SH-SY5Y (cell line): ENCODE results near the gene ZNF469.

Experiments used
- GATA2 ChIP-seq: IDR thresholded peaks from 2 replicates; pipeline ENCODE4 v1.6.1; 2011; ENCODE audit warnings: mild to moderate bottlenecking, low read depth, low read length
- GATA3 ChIP-seq: IDR thresholded peaks from 2 replicates; pipeline ENCODE4 v1.6.1; 2011; ENCODE audit warnings: low read depth, mild to moderate bottlenecking, low read length, moderate library complexity

The ZNF469 gene

GRCh38 chr16:88385831-88386815, 3.4 kb downstream of the ZNF469 start:
- no peak for TF ChIP-seq GATA3
- TF ChIP-seq GATA2: no peak

GRCh38 chr16:88387180-88387765, 4.5 kb downstream of the ZNF469 start:
- TF ChIP-seq GATA2 (no peak), GATA3 (no peak)

DNA sequence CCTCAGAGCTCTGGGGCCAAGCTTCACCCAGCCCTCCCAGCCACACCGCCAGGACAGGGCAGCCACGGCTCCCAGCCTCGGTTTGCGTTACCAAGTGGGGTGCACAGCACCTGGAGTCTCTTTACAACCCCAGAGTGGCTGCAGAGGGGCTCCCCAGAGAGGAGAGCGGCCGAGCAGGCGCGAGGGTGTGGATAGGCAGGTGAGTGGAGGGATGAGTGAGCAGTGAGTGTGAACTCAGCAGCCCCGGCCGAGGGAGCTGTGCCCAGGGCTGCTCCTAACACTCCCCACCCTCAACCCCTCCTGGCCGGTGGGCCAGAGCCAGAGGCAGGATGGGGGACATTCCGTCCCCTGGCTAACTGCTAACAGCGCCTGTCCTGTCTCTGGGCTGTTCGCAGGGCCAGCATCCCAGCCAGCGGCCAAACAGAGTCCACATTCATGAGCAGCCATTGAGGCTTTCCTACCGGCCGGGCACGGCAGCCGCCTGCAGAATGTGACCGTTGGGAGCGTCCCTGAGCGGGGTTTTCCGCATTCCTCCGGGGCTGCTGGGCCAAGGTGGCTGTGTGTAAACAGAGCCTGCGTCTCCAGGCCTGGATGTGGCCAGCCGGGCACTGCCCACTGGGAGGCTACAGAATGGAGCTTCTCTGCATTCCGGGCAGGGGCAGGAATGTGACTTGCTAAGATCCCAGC, 5.3 kb downstream of the ZNF469 start:
- TF ChIP-seq GATA2: no peak
- no peak for TF ChIP-seq GATA3

GRCh38 chr16:88389191-88389590, 6.4 kb downstream of the ZNF469 start:
- no peak for TF ChIP-seq GATA3
- no peak for TF ChIP-seq GATA2

DNA sequence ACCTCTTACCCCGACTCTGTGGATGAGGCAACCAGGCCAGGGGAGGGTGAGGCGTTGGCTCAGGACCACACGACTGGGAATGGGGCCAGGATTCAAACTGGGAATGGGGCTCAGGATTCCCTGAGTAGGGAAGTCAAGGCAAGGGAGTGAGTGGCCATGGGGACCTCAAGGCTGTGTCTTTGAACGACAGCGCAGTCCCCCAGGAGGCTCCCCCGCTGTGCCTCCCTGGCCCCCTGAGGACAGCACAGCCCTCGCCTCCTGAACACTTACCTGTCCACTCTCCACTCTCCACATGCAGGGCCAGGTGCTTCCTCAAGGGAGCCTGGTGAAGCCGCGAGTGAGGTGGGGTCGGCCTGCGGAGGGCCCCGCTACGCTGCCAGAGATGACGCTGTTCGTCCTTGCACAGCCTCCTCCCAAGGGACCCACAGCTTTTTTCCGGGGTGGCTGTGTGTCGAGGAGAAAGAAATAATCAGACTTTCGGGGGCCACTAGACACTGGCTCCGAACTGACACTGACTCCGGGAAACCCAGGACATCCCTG, 6.9 kb downstream of the ZNF469 start:
- no peak for TF ChIP-seq GATA2

DNA sequence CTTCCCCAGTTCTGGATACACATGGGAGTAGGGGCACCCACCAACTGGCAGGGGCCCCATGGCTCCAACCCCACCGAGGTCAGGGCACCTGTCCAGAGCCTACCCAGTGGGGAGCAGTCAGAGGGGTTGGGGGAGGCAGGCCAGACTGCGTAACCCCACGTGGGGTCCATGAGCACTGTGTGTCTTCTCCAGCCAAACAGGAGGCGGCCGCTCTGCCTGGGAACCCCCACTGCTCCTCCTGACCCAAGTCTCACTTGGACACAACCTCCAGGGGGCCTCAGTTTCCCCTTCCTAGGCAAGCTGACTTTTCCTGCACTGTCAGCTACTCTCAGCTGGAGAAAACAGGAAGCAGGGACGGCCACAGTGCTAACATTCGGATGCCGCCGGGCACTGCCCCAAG, 7.5 kb downstream of the ZNF469 start:
- TF ChIP-seq GATA3: no peak
- no peak for TF ChIP-seq GATA2

DNA sequence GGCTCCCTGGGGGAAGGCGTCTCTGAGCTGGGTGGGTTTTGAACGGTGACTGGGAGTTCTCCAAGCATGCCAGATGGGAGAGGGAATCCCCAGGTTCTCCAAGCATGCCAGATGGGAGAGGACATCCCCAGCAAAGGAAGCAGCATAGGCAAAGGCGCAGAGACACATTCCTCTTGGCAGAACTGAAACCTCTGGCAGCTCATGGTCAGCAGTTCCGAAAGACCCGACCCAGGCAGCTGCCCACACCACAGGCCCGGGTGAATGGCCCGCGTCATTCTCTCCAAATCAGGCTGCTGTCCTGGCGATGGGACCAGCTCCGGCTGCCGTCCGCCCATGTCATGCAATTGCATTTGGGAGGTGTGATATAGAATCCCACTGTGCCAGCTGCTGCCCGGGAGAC, 8.0 kb downstream of the ZNF469 start:
- TF ChIP-seq GATA3 (no peak), GATA2 (no peak)

GRCh38 chr16:88391144-88391850, 8.5 kb downstream of the ZNF469 start:
- no peak for TF ChIP-seq GATA2
- TF ChIP-seq GATA3: no peak

- TF ChIP-seq GATA2: no peak
- no peak for TF ChIP-seq GATA3
Measured at GRCh38 chr16:88392111-88392510, 9.4 kb downstream of the ZNF469 start.

DNA sequence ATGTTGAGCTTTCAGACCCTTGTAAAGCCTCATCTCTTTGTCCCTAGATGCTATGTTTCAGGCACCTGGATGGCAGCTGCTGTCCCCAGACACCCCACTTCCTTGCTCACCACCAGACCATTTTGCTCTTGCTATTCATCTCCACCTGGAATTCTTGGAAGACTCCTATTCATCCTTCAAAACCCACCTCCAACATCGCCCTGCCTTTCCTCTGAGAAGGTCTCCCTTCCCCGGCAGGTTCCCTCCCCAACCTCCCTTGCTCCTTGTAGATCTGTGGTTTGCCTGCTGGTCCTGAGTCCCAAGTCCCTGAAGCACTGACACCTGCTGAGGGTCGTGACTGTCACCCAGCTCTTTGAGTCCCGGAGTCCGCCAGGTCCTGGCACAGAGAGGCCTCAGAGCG, 9.9 kb downstream of the ZNF469 start:
- TF ChIP-seq GATA2 (no peak), GATA3 (no peak)

DNA sequence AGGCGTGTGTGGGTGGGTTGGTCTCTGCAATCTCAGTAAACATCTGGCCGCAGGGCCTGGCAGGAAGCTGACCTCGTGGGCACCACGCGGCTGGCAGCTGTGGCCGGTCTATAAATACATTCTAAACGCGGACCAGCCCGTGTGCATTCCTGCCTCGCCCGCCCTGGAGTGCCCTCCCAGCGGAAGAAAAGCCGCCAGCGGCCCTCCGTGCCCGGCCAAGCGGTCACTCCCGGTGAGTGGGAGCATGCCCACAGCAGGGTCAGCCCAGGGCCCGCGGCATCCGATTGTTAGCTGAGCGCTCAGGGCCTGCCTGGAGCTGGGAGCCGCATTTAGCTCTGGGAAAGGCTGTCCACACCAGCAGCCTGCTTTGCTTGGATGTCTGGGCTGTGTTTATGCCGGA, 10.3 kb downstream of the ZNF469 start:
- no peak for TF ChIP-seq GATA2
- no peak for TF ChIP-seq GATA3

DNA sequence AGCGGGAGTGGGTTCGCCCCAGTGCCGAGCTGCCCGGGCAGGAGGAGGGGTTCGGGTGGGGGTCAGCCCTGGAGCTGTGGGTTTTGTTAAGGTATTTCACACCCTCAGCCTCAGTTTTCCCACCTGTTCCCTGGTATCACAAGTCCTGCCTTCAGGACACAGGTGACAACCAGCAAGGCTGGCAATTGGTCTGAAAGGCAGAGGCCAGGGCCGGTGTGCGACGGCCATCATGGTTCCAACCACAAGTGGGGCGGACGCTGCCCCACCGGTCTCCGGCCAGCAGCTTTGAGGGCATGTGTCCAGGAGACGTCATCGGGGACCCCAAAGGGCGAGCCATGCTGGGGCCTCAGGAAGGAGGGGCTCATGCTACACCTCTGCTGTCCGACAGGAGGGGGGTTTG, 10.8 kb downstream of the ZNF469 start:
- TF ChIP-seq GATA2 (no peak), GATA3 (no peak)

DNA sequence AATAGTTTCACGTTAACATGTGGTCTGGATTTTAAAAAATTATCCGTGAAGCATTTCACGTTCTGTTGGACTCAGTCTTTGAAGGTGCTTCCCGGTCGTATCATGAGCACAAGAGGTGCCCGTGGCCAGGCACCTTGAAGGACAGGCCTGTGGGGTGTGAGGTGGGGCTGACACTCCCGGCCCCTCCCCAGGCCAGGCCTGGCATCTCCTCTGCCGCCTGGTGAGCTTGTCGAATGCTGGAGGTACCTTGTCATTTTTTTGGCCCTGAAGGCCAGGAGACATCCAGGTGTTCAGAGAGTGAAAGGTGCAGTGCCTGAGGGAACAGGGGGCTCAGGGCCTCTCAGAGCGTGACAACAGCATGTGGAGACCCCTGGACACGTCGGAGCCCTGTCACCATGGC, 11.7 kb downstream of the ZNF469 start:
- TF ChIP-seq GATA3 (no peak), GATA2 (no peak)
